Sigmoid colon (tissue), 7 donors: ENCODE measurements around the gene HDAC4. TPM values are rescaled to one million over a fixed set of nuclear protein-coding genes. Genes with fewer than 3 reads are reported as not detected.

ENCODE experiments used
- DNase-seq: peaks from one replicate; pipeline ENCODE4 v3.0.0-alpha.2; 2019
- H3K27ac ChIP-seq, 4 donors: fragments of 200-600 bp; sonication (generic); one replicate each; pipeline ENCODE4 v1.5.1; 2016 to 2019; ENCODE audit warnings: mild to moderate bottlenecking in 1 of 4
- H3K27me3 ChIP-seq, 3 donors: fragments of 200-600 bp; sonication (generic); one replicate each; pipeline ENCODE4 v1.5.1; 2019; ENCODE audit warnings: mild to moderate bottlenecking in 1 of 3
- H3K36me3 ChIP-seq, 4 donors: fragments of 200-600 bp; sonication (generic); one replicate each; pipeline ENCODE4 v1.5.1; 2016 to 2019
- H3K4me1 ChIP-seq, 4 donors: fragments of 200-600 bp; sonication (generic); one replicate each; pipeline ENCODE4 v1.5.1; 2017 to 2019
- H3K4me3 ChIP-seq, 4 donors: fragments of 200-600 bp; sonication (generic); one replicate each; pipeline ENCODE4 v1.5.1; 2017 to 2019; ENCODE audit warnings: mild to moderate bottlenecking in 2 of 4, moderate library complexity in 1 of 4
- H3K9me3 ChIP-seq, 4 donors: fragments of 200-600 bp in 3 of 4; sonication (generic) in 3 of 4; one replicate each; pipeline versions ENCODE4 v1.5.1 to v1.6.1; 2013 to 2019
- EP300 ChIP-seq, 4 donors: sonication (generic); formaldehyde crosslinking; IDR thresholded peaks; one replicate each; pipeline ENCODE4 v1.6.1; 2017; ENCODE audit warnings: antibody characterized with exemption in 4 of 4
- POLR2A ChIP-seq, 2 donors: fragments of 450-650 bp; IDR thresholded peaks; one replicate each; pipeline ENCODE4 v1.6.1; 2016; ENCODE audit warnings: antibody characterized with exemption in 2 of 2, mild to moderate bottlenecking in 2 of 2, moderate library complexity in 2 of 2
- POLR2AphosphoS5 ChIP-seq, 4 donors: sonication (generic); formaldehyde crosslinking; IDR thresholded peaks; one replicate each; pipeline ENCODE4 v1.6.1; 2017; ENCODE audit warnings: antibody characterized with exemption in 4 of 4
- WGBS, 2 donors: extraction: QIAGEN DNeasy Blood & Tissue Kit; methylation state at CpG; one replicate each; pipeline ENCODE4 v1.1.7; 2013; 5-methylcytosine and 5-hydroxymethylcytosine counted together
- intact Hi-C: fragments of 100-400 bp; cut with DNase I; formaldehyde crosslinking; loops from one replicate; pipeline ENCODE4 v1.15.1; 2023
- polyA plus RNA-seq, 3 donors: library from polyadenylated mRNA; stranded (reverse); fragments of 200-250 nt; gene quantifications; one replicate each; pipeline ENCODE4 v1.2.3, GENCODE V29; 2013
- total RNA-seq, 4 donors: library from RNA; depleted of rRNA; stranded (reverse); fragments of >200 nt; gene quantifications; one replicate each; pipeline ENCODE4 v1.1.0, GENCODE V29; 2016
- TF ChIP-seq, protein P1 (sequence below), 4 experiments: fragments of 450-650 bp in 3 of 4; fragments of 200-600 bp in 1 of 4; IDR thresholded peaks; one replicate each; pipeline ENCODE4 v1.5.1; 2016 to 2019; ENCODE audit warnings: antibody characterized with exemption in 4 of 4, mild to moderate bottlenecking in 3 of 4, moderate library complexity in 2 of 4
- donor health status: healthy with polysubstance abuse.
- donor health status: Bipolar disorder and iron deficiency.
- donor health status: healthy.

The HDAC4 gene
- total and polyA plus RNA-seq, 7 donors = 1.8 to 196 (median 77.0) TPM

DNA sequence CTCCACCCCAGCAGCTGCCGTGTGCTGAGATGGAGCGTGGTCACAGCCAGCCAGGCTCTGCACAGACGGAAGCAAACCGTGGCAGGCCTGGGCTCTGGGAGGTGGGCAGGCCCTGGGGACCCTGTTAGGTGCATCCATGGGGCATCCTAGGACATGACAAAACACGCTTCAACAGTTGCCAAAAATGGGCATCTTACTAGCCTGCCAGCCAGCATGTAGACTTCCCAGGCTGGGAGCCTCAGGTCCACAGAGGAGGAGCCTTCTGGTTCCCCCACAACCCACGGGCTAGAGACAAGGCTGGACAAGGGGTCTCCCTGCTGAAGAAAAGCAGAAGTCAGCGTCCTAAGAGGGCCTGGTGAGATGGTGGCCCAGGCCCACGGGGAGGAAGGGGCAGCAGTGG lies 139.5 kb downstream of the HDAC4 start:
- H3K4me1 ChIP-seq = peaks cover 0 to 97% (median 92%) of the 10 kb centered on the region in 4 donors
- no peak for TF ChIP-seq POLR2AphosphoS5 (IDR thresholded peaks at IDR 0.05)
- TF ChIP-seq, protein P1, sequence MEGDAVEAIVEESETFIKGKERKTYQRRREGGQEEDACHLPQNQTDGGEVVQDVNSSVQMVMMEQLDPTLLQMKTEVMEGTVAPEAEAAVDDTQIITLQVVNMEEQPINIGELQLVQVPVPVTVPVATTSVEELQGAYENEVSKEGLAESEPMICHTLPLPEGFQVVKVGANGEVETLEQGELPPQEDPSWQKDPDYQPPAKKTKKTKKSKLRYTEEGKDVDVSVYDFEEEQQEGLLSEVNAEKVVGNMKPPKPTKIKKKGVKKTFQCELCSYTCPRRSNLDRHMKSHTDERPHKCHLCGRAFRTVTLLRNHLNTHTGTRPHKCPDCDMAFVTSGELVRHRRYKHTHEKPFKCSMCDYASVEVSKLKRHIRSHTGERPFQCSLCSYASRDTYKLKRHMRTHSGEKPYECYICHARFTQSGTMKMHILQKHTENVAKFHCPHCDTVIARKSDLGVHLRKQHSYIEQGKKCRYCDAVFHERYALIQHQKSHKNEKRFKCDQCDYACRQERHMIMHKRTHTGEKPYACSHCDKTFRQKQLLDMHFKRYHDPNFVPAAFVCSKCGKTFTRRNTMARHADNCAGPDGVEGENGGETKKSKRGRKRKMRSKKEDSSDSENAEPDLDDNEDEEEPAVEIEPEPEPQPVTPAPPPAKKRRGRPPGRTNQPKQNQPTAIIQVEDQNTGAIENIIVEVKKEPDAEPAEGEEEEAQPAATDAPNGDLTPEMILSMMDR (IDR thresholded peaks at IDR 0.05) = no peak
- peak overlapping the region; percentile 28 to 84 (median 73) for H3K27ac ChIP-seq
- peak; percentile 65 for DNase-seq
- no peaks in the 10 kb centered on the region for H3K9me3 ChIP-seq
- intact Hi-C loops = no loop called here
- no peaks in the 10 kb centered on the region for H3K36me3 ChIP-seq
- no peaks in the 10 kb centered on the region for H3K27me3 ChIP-seq
- WGBS, 2 donors = 93 to 94% methylated on average over 8 of the region's 8 CpGs
- no peak overlapping the region for H3K4me3 ChIP-seq

DNA sequence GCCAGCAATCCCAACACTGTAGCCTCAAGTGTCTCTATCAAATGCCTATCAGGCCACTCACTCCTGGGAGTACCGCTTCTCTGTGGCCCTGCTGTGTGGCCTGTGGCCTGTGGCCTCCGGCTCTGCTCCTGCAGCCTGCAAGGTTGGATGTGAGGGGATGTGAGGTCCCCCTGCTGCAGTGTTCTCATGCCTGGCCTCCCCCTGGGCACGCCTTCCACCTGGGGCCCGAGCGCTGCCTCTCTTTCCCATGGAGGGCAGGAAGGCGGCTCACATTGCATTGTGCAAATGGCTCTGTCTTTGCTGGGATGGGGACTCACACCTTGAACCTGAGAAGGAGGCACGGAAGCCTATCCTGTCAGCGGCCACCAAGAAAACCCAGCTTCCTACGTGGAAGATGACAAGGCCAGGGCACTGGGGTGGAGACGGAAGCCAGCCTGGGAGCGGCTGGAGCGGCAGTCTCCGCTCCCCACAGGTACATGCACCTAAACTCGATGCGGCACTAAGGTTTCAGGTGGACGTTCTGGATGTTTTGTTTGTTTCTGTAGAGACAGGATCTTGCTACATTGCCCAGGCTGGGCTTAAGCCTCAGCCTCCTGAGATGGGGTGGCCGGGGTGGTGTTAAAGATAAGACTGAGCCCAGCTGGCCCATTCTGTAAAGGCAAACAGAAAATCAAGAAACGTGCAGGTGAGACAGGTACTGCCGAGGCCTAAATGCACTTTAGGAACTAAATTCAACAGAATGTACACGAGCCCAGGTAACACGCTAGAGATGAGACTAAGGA lies 140.1 kb downstream of the HDAC4 start:
- WGBS, 2 donors = 94 to 97% methylated on average over 21 of the region's 21 CpGs
- Histone ChIP-seq H3K9me3 (no peaks in the 10 kb centered on the region), H3K4me1 (peaks cover 0 to 97% (median 92%) of the 10 kb centered on the region in 4 donors), H3K36me3 (no peaks in the 10 kb centered on the region), H3K27me3 (no peaks in the 10 kb centered on the region), H3K4me3 (no peak overlapping the region), H3K27ac (peak overlapping the region in 3 of 4 donors; percentile 66 to 84 (median 80))
- TF ChIP-seq EP300 (IDR thresholded peaks at IDR 0.05) (no peak), POLR2AphosphoS5 (IDR thresholded peaks at IDR 0.05) (no peak), POLR2A (IDR thresholded peaks at IDR 0.05) (no peak)
- TF ChIP-seq, protein P1 (IDR thresholded peaks at IDR 0.05) = no peak
- peak; percentile 62 for DNase-seq
- intact Hi-C loops = no loop called here

DNA sequence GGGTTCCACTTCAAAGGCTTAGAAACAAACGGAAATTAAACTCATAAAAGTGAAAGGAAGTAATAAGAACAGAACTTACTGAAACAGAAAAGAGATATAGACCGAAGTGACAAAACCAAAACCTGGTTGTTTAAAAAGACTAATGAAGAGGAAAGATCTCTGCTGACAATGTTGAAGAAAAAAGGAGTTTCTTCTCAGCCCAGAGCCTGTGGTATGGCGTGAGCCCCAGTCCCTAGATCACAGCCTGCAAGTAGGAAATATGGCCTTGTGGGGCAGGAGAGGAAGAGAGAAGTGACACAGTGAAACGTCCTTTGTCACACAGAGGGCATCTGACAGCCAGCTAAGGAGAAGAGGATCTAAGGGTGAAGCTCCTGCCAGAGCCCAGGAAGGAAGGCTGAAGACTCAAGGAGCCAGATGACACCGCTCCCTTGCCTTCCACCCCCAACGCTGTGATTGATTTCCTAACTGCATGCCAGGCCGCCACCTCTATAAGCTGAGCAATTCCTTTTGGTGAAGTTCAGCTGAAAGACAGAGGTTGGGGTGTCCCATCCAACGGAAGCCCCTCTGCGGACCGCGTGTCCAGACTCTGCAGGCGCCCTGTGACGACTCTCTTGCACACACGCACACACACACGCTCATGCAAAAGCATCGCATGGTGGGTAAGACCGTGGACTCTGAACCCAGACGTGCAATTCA lies 141.1 kb downstream of the HDAC4 start:
- intact Hi-C loops = no loop called here
- Histone ChIP-seq H3K9me3 (no peaks in the 10 kb centered on the region), H3K4me3 (no peak overlapping the region), H3K36me3 (no peaks in the 10 kb centered on the region), H3K27ac (peak overlapping the region in 3 of 4 donors; percentile 66 to 84 (median 80)), H3K27me3 (no peaks in the 10 kb centered on the region), H3K4me1 (peaks cover 0 to 97% (median 92%) of the 10 kb centered on the region in 4 donors)
- DNase-seq = peak; percentile 65
- WGBS, 2 donors = 73 to 78% methylated on average over 18 of the region's 18 CpGs
- TF ChIP-seq POLR2AphosphoS5 (IDR thresholded peaks at IDR 0.05) (no peak), POLR2A (IDR thresholded peaks at IDR 0.05) (no peak), EP300 (IDR thresholded peaks at IDR 0.05) (no peak)
- TF ChIP-seq, protein P1 (IDR thresholded peaks at IDR 0.05) = no peak

DNA sequence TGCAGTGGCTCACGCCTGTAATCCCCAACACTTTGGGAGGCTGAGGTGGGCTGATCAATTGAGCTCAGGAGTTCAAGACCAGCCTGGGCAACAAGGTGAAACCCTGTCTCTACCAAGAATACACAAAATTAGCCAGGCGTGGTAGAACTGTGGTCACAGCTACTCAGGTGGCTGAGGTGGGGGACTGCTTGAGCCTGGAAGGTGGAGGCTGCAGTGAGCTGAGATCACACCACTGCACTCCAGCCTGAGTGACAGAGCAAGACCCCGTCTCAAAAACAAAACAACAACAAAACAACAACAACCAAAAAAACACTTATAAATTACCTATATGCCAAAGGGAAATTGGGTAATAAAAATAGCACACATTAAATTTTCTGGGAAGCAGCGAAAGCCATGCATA lies 141.6 kb downstream of the HDAC4 start:
- no peak for DNase-seq
- WGBS, 2 donors = 73 to 88% methylated on average over 4 of the region's 4 CpGs
- Histone ChIP-seq H3K27ac (peak overlapping the region in 3 of 4 donors; percentile 66 to 84 (median 80)), H3K27me3 (no peaks in the 10 kb centered on the region), H3K4me1 (peaks cover 0 to 97% (median 89%) of the 10 kb centered on the region in 4 donors), H3K36me3 (no peaks in the 10 kb centered on the region), H3K4me3 (no peak overlapping the region), H3K9me3 (no peaks in the 10 kb centered on the region)
- intact Hi-C loops = no loop called here
- TF ChIP-seq POLR2AphosphoS5 (IDR thresholded peaks at IDR 0.05) = no peak
- TF ChIP-seq POLR2A (IDR thresholded peaks at IDR 0.05) = no peak
- TF ChIP-seq EP300 (IDR thresholded peaks at IDR 0.05) = no peak
- TF ChIP-seq, protein P1 (IDR thresholded peaks at IDR 0.05) = no peak
